Measurements from ENCODE around the gene STK32B.

GRCh38 chr4:5004496-5004895, 46.8 kb upstream of the STK32B start:
- TF ChIP-seq STAT1 (IDR thresholded peaks at IDR 0.05; ENCODE audit: unreplicated experiment) (no peak), EZH2 (IDR thresholded peaks at IDR 0.05; ENCODE audit: low read depth, unreplicated experiment) (no peak), CREB1 (CRISPR knock-in tag; IDR thresholded peaks at IDR 0.05; ENCODE audit: low read depth) (no peak), CTCF (conservative IDR thresholded peaks at IDR 0.05; ENCODE audit: low read depth in 2 of 2) (no peak), EZH2phosphoT487 (IDR thresholded peaks at IDR 0.05; ENCODE audit: unreplicated experiment) (no peak)
